Fibroblast of skin of left biceps (primary cell): ENCODE data around the gene ZNF618.

Source experiments
- DNase-seq, 2 experiments: peaks; one replicate each; pipeline ENCODE4 v3.0.0-alpha.2; 2013; ENCODE audit warnings: low read depth in 2 of 2

ZNF618 gene

GRCh38 chr9:114021578-114021977 lies 145.5 kb downstream of the ZNF618 start:
- no peak for DNase-seq

DNA sequence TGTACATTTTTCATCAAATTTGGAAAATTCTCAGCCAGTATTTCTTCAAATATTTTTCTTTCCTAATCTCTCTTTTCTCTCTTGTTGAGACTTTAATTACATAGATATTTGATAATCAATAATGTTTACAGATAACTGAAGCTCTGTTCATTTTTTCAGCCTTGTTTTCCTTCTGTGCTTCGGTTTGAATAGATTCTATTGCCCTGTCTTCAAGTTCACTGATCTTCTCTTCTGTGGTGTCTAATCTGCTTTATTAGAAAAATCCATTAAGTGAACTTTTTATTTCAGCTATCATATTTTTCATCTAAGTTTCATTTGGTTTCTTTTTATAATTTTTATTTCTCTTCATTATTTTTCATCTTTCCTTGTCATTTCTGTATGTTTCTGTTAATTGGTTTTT lies 147.9 kb downstream of the ZNF618 start:
- no peak for DNase-seq

DNA sequence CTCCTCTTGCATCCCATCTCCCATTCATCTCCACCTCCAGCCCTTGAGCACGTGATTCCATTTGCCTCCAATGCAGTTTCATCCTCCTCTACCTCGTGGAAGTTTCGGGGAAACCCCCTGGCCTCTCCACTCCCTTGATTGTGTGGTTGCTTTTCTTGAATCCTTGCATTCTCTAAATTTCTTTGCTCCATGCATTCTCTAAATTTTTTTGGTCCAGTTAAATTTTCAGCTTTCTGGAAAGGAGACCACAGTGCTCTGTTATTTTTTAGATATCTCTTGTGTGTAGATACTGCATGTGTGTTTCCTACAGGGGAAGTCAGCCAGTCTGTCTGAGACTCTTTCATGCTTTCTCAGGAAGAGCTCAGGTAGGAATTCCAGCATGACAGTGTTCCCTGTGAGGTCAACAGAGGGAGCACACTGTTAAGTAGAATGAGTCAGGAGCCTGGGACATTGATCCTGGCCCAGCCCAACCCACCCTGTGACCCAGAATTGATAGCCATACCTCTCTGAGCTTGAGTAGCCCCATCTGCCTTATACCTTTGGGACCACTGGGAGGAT lies 149.2 kb downstream of the ZNF618 start:
- DNase-seq: no peak

DNA sequence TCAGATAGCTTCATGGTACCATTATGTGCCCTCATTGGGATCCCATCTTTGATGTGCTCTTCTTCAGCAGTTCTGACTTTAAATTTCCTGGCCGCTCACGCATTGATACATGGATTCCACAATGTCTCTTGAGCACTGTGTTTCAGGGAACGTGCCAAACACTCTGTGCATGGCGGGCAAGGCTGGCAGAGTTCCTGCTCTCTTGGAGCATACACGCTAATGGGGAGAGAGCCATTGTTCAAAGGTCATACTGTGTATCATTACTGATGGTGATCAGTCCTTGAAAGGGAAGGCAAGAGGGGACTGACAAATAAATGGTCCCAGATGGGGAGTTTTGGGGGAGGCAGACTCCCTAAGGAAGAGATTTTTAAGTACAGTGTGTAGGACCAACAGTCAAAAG lies 149.7 kb downstream of the ZNF618 start:
- no peak for DNase-seq

DNA sequence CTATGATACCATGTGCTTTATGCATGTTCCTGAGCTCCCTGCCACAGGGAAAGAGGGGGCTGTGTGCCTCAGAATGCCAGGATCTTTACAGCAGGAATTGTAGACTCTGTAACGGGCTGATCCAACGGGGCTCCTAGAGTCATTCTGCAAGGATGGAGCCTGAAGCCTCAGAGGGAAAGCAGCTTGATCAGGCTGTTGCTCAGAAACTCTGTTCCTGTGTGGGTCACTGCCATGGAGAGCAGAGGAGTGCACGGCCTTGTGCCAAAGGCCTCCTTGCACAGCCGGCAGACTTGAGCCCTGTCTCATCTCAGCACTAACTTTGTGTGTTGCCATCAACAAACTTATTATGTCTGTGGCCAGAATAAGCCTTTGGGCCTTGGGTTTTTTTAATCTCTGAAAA lies 150.2 kb downstream of the ZNF618 start:
- no peak for DNase-seq

DNA sequence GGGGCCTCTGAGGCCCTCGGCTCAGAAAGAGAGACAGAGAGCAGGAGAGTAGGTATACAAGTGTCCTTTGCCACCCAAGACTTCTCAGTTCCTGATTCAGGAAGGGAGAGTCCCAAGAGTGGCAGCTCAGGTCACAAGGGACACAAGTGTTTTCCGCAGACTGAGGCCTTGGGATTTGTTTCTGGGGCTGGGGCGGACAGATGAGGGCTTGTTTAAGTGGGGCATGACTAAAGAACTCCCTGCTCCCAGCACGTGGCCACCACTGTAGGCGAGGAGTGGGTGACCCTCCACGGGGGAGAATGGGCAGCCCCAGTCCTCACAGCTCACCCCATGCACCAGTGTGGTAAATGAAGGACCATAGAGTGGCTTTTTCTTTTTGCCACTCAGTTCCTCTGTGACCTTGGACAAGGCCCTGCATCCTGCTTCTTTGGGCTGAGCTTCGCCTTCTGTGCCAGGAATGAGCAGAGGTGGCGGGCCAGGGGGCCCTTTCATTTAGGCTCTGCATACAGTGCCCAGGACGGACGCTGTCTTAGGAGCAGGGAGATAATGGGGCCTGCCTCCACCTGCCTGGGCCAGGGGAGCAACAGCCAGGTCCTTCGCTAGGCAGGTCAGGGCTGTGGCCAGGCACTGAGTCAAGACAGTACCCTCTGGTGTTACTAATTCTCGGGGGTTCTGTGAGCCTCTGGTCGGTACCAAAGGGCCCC lies 151.2 kb downstream of the ZNF618 start:
- DNase-seq: no peak

GRCh38 chr9:114027863-114028465 lies 151.9 kb downstream of the ZNF618 start:
- DNase-seq: no peak

- DNase-seq: no peak
Observed at GRCh38 chr9:114028646-114029045, 152.5 kb downstream of the ZNF618 start.

- no peak for DNase-seq
Observed at GRCh38 chr9:114029311-114030170, 153.4 kb downstream of the ZNF618 start.

GRCh38 chr9:114030364-114030763 lies 154.3 kb downstream of the ZNF618 start:
- no peak for DNase-seq

DNA sequence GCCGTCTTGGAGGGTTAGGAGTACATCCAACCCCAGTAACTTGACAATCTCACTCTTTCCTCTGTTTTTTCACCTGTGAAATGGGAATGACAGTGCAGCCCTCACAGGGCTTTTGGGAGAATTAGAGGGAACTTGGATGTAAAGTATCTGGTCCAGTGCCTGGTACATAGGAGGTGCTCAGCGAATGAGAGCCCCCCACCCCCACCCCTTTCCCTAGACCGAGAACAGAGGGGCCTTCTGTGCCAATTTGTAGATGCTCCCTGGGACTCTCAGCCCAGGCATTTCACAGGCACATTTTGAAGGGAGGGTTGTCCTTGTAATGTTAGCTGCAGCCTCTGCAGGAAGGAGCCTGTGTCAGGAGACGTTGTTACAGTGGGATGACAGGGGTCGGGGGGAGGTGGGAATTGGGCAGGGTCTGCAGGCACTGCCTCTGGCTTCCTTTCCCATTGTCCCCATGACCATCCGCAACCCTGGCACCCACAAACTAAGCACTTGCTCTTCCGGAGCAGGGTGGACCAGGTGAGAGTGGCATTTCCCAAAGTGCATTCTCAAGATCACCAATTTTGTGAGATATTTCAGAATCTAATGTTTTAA lies 155.0 kb downstream of the ZNF618 start:
- DNase-seq: no peak

- no peak for DNase-seq
Observed at GRCh38 chr9:114031948-114032840, 156.1 kb downstream of the ZNF618 start.

DNA sequence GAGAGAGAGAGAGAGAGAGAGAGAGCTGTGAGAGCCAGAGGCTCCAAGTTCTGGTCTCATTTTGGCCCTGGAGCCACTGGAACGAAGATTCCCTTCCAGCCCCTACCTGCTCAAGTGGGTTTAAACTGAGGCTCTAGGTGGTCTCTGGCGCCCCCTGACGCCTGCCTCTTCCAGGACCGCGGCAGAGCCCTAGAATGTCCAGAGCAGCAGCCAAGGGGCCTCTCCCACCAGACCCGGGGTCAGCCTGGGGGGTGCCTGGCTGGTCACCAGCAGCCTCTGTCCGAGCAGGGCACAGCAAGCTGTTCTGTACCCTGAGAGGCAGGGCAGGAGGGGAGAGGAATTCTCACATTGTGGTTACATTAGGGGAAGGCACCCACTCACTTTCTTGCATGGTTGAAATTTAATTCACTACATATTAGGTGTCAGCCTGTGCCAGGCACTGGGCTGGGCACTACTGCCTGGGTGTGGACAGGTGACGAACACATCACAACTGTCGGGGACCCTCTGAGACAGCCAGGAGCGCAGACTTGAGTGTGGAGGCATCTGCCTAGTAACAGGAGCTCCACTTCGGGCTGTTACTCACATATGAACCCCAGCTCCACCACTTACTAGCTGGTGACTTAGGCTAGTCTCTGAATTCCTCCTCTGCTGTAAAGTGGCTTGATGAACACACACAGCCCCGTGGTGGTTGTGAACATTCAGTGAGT lies 157.4 kb downstream of the ZNF618 start:
- DNase-seq: no peak

DNA sequence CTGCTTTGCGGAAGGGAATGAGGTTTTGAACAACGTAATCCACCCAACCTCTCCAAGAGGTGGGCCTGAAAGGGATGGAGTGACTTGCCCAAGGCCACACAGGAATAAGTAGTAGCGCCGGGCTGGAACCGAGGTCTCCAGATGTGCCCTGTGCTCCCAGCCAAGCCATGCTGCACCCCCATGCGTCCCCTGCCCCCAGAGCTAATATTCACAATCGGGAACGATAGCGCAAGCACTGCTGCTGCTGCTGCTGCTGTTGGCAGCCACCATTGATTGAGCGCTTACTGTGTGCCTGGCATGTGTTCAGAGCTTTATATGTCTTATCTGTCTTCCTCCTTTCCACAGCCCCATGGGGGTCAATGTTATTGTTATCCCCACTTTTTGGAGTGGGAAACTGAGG lies 158.1 kb downstream of the ZNF618 start:
- no peak for DNase-seq

DNA sequence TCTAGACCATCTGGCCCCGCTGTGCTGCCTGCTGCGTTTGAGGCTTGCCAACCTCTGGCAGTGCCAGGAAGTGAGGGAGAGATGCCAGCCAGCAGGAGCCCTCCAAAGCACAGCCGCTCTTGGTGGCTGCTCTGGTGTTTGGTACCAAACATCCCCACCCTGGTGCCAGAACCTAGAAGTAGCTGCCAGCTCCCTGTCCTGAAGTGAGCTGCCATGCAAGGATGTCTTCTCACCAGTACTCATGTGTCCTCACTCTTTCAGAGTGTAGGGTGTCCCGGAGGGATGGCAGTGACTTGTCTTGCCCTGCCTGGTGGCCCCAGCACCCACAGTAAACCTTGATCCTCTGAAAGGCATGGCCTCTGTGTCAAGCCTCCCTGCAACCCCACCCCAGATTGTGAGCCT lies 158.6 kb downstream of the ZNF618 start:
- no peak for DNase-seq

DNA sequence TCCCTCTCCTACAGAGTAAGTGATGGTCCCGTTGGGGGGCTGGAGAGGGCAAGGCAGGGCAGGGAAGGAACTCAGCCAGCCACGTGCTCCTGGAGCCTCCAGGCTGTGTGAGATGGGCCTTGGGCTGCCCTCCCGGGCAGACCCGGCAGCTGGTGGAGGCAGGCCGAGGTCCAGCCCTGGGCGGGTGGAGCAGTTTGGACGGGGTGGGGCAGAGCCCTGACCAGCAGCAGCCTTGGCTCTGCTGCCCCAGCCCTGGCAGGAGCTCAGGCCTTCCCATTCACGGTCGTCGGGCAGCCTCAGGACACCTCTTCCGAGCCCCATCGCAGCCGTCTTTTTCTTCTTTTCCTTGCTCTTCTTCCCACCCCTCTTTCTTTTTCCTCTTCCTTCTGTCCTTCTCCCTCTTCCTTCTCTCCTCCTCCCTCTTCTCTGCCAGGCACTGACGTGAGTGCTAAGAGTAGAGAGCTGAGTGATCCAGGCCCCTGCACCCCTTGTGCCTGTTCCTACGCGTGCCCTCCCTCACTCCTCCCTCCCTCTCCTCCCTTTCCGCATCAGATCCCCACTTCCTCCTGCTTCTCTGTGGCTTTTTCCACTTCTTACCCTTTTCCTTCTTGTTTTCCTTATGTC lies 159.2 kb downstream of the ZNF618 start:
- no peak for DNase-seq

- no peak for DNase-seq
Observed at GRCh38 chr9:114035845-114036801, 160.0 kb downstream of the ZNF618 start.

DNA sequence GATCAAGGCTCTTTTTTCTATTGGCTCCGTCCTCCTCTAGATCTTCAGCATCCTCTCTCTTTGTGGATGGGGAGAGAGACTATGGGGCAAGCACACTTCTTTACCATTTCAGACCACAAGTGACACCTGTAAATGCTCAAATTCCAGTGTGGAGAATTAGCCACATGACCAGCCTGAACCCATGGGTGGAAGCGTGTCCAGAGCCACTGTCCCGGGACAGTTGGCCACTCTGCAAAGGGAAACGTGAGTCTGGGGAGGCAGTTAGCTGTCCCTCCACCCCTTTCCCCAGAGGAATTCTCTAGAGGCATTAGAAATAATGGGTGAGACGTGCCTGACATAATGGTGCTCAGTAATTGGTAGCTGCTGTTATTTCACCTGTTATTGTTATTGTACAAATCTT lies 161.1 kb downstream of the ZNF618 start:
- DNase-seq: no peak
